Upper lobe of left lung (tissue), 6 donors: Measurements from ENCODE around the gene PPP1R37. TPM values are rescaled to one million over a fixed set of nuclear protein-coding genes. Genes with fewer than 3 reads are reported as not detected.

Experiments
- ATAC-seq, 2 donors: fragments of 200-7000 bp; cut with Tn5 transposase; one replicate each; pipeline ENCODE4 v1.9.1; 2022; ENCODE audit warnings: mild to moderate bottlenecking in 2 of 2, moderate library complexity in 2 of 2; ENCODE audit not compliant: low FRiP score in 2 of 2
- DNase-seq, 2 donors: peaks; one replicate each; pipeline ENCODE4 v3.0.0-alpha.2; 2019 to 2020
- H3K27ac ChIP-seq, 4 donors: fragments of 200-600 bp; sonication (generic); one replicate each; pipeline ENCODE4 v1.5.1; 2016 to 2019
- H3K27me3 ChIP-seq, 4 donors: fragments of 200-600 bp; sonication (generic); one replicate each; pipeline ENCODE4 v1.5.1; 2017 to 2019
- H3K36me3 ChIP-seq, 4 donors: fragments of 200-600 bp; sonication (generic); one replicate each; pipeline ENCODE4 v1.5.1; 2016 to 2019
- H3K4me1 ChIP-seq, 4 donors: fragments of 200-600 bp; sonication (generic); one replicate each; pipeline ENCODE4 v1.5.1; 2018 to 2019
- H3K4me3 ChIP-seq, 4 donors: fragments of 200-600 bp; sonication (generic); one replicate each; pipeline ENCODE4 v1.5.1; 2017 to 2019; ENCODE audit warnings: mild to moderate bottlenecking in 2 of 4, moderate library complexity in 1 of 4
- H3K9me3 ChIP-seq, 4 donors: fragments of 200-600 bp; sonication (generic); one replicate each; pipeline ENCODE4 v1.5.1; 2018 to 2019
- EP300 ChIP-seq, 4 donors: sonication (generic); formaldehyde crosslinking; IDR thresholded peaks; one replicate each; pipeline ENCODE4 v1.5.1; 2017; ENCODE audit warnings: antibody characterized with exemption in 4 of 4, control low read depth in 2 of 4
- POLR2A ChIP-seq, 4 donors: fragments of 450-650 bp; IDR thresholded peaks; one replicate each; pipeline ENCODE4 v1.5.1; 2016 to 2017; ENCODE audit warnings: antibody characterized with exemption in 4 of 4, mild to moderate bottlenecking in 2 of 4
- POLR2AphosphoS5 ChIP-seq, 2 donors: sonication (generic); formaldehyde crosslinking; IDR thresholded peaks; one replicate each; pipeline ENCODE4 v1.5.1; 2017; ENCODE audit warnings: antibody characterized with exemption in 2 of 2
- WGBS, 2 donors: methylation state at CpG; one replicate each; pipeline ENCODE4 v1.1.5; 2017 to 2018; 5-methylcytosine and 5-hydroxymethylcytosine counted together
- total RNA-seq, 6 donors: library from RNA; depleted of rRNA in 4 of 6; stranded (reverse); fragments of >200 nt in 4 of 6; gene quantifications; one replicate each; pipeline versions ENCODE4 v1.1.0 to v1.2.1, GENCODE V29; 2016 to 2021
- TF ChIP-seq, protein P1 (sequence below), 6 experiments: fragments of 450-650 bp in 4 of 6; fragments of 200-600 bp in 2 of 6; sonication (generic) in 2 of 6; IDR thresholded peaks; one replicate each; pipeline ENCODE4 v1.5.1; 2016 to 2019; ENCODE audit warnings: antibody characterized with exemption in 6 of 6
- donor health status: DM: no; HTN: no; CAD: no; lungs with moderate emphysema.
- donor health status: DM: no; HTN: yes; CAD: no; lungs with severe emphysema.

The PPP1R37 gene
- total RNA-seq, 6 donors from 2014 or later, result 30.0 to 64.6 (median 37.3) TPM

DNA sequence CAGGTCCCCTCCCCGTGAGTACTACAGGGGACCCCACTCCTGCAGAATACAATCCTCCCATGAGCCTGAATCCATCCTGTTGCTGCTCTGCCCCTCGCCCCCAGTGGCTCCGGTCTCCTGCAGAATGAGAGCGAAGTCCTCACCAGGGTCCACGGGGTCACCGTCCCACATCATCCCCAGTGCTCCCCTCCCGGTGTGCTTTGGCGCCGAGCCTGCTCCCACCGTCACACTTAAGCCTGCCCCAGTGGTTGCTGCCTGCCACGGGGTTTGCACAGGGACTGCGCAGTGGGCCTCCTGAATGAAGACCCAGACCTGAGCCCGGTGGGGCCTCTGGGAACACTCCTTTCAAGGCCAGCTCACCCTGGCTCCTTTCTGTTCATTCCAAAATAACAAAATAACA is 37.3 kb downstream of the PPP1R37 start:
- 97 to 100% methylated on average over 5 to 13 of the region's 13 CpGs for WGBS, 2 donors
- TF ChIP-seq, protein P1, sequence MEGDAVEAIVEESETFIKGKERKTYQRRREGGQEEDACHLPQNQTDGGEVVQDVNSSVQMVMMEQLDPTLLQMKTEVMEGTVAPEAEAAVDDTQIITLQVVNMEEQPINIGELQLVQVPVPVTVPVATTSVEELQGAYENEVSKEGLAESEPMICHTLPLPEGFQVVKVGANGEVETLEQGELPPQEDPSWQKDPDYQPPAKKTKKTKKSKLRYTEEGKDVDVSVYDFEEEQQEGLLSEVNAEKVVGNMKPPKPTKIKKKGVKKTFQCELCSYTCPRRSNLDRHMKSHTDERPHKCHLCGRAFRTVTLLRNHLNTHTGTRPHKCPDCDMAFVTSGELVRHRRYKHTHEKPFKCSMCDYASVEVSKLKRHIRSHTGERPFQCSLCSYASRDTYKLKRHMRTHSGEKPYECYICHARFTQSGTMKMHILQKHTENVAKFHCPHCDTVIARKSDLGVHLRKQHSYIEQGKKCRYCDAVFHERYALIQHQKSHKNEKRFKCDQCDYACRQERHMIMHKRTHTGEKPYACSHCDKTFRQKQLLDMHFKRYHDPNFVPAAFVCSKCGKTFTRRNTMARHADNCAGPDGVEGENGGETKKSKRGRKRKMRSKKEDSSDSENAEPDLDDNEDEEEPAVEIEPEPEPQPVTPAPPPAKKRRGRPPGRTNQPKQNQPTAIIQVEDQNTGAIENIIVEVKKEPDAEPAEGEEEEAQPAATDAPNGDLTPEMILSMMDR (IDR thresholded peaks at IDR 0.05), result no peak
- TF ChIP-seq POLR2A (IDR thresholded peaks at IDR 0.05) (no peak), EP300 (IDR thresholded peaks at IDR 0.05) (no peak), POLR2AphosphoS5 (IDR thresholded peaks at IDR 0.05) (no peak)
- Histone ChIP-seq H3K27me3 (no peaks in the 10 kb centered on the region), H3K36me3 (peaks cover 0 to 5% (median 0%) of the 10 kb centered on the region in 4 donors), H3K9me3 (no peaks in the 10 kb centered on the region), H3K27ac (no peak overlapping the region), H3K4me3 (no peak overlapping the region), H3K4me1 (peaks cover 0 to 9% (median 2%) of the 10 kb centered on the region in 4 donors)
- ATAC-seq (no peak), DNase-seq (no peak)

DNA sequence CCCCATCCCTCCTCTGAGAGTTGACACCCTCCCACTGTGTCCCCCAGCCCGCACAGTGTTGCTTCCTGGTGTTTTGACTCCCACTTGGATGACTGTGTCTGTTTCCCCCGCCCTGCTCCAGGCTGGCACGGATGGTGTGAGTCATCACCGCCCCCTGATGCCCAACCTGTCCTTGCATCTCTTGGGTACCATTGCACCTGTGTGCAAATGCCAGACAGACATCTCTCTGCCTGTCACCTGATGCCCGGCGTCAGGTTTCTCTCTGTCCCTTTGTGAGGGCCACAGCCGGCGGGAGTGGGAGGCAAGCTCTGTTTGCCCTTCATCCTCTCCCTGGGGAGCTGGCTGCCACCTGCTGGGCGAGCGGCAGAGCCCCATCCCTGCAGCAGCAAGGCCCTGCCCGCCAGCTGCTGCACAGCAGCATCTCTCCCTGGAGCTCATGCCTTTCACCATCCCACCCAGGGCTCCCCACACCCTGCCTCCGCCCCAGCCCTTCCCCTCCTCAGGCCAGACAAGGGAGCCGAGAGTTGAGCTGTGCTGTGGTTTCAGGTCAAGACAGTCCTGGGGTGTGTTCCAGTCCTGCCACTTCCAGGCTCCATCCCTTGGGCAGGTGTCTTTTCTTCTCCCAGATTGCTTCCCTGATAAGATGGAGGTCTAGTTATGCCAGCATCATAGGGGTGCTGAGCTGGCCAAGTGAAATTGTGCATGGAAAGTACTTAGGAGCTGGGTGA is 38.1 kb downstream of the PPP1R37 start:
- Histone ChIP-seq H3K4me1 (peaks cover 0 to 5% (median 0%) of the 10 kb centered on the region in 4 donors), H3K9me3 (no peaks in the 10 kb centered on the region), H3K4me3 (no peak overlapping the region), H3K27me3 (no peaks in the 10 kb centered on the region), H3K27ac (no peak overlapping the region), H3K36me3 (peaks cover 0 to 5% (median 0%) of the 10 kb centered on the region in 4 donors)
- TF ChIP-seq, protein P1 (IDR thresholded peaks at IDR 0.05), result peak in 2 of 6 experiments; percentile 13 to 16
- no peak for TF ChIP-seq EP300 (IDR thresholded peaks at IDR 0.05)
- 76 to 85% methylated on average over 8 to 13 of the region's 13 CpGs for WGBS, 2 donors
- DNase-seq (no peak), ATAC-seq (peak in 1 of 2 donors; percentile 12)

DNA sequence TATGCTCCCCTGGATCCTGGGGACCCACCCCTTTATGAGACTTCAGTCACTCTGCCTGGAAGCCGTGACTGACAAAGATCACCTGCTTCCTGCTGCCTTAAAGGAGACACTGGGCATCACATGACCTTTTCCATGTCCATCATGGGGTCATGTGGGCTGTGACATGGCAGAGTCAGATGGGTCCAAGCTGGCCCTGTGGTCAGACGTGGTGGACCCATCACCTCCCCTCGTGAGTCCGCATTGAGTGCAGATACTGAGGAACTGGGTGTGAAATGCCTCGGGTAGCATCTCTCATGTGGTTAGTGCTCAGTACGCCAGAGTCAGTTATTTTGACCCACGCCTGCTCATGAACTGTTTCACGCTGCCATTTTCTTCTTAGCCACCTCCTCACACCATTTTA is 40.7 kb downstream of the PPP1R37 start:
- ATAC-seq (no peak), DNase-seq (no peak)
- H3K4me3 ChIP-seq, result no peak overlapping the region
- H3K4me1 ChIP-seq, result peaks cover 0 to 10% (median 5%) of the 10 kb centered on the region in 4 donors
- H3K9me3 ChIP-seq, result no peaks in the 10 kb centered on the region
- no peaks in the 10 kb centered on the region for H3K27me3 ChIP-seq
- H3K27ac ChIP-seq, result no peak overlapping the region
- WGBS, 2 donors, result 89 to 96% methylated on average over 7 of the region's 8 CpGs
- H3K36me3 ChIP-seq, result peaks cover 0 to 4% (median 0%) of the 10 kb centered on the region in 4 donors
- no peak for TF ChIP-seq POLR2A (IDR thresholded peaks at IDR 0.05)
- no peak for TF ChIP-seq POLR2AphosphoS5 (IDR thresholded peaks at IDR 0.05)
- TF ChIP-seq, protein P1 (IDR thresholded peaks at IDR 0.05), result no peak
- TF ChIP-seq EP300 (IDR thresholded peaks at IDR 0.05), result no peak

DNA sequence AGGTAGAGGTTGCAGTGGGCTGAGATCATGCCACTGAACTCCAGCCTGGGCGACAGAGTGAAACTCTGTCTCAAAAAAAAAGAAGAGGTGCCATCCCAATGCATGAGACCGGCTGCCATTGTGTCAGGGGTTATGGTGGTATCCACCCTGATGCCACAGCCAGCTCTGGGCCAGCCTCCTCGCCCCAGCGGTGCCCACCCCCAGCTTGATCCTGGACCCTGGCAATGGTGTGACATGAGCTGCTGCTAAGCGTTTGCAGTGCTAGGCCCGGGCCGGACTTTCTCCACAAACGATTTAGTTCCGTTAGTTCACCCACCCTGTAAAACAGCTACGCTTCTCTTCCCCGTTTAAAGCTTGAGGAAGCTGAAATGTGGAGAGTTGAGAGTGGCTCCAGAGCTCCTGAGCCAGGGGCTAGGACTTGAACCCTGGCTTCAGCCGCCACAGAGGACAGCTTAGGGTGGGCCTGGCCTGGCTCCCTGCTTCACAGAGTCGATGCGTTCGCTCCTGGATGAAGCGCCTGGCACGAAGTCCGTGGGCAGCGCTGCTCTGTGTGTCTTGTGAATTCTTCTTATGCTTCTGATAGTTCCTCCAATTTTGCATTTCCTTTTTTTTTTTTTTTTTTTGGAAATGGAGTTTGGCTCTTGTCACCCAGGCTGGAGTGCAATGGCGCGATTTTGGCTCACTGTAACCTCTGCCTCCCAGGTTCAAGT is 42.4 kb downstream of the PPP1R37 start:
- no peak for TF ChIP-seq POLR2AphosphoS5 (IDR thresholded peaks at IDR 0.05)
- no peak for TF ChIP-seq POLR2A (IDR thresholded peaks at IDR 0.05)
- TF ChIP-seq, protein P1 (IDR thresholded peaks at IDR 0.05), result no peak
- TF ChIP-seq EP300 (IDR thresholded peaks at IDR 0.05), result no peak
- Histone ChIP-seq H3K27me3 (no peaks in the 10 kb centered on the region), H3K9me3 (no peaks in the 10 kb centered on the region), H3K4me1 (peaks cover 0 to 10% (median 5%) of the 10 kb centered on the region in 4 donors), H3K36me3 (peaks cover 0 to 2% (median under 1%) of the 10 kb centered on the region in 4 donors), H3K27ac (no peak overlapping the region), H3K4me3 (no peak overlapping the region)
- peak in 1 of 2 donors; percentile 53 for DNase-seq
- no peak for ATAC-seq
- 94 to 97% methylated on average over 20 to 21 of the region's 21 CpGs for WGBS, 2 donors
